Ovary (tissue), 3 donors: ENCODE results near the gene LRRC14B.

Experiments used
- POLR2A ChIP-seq: fragments of 450-650 bp; IDR thresholded peaks from one replicate; pipeline ENCODE4 v1.6.1; 2017; ENCODE audit warnings: antibody characterized with exemption, mild to moderate bottlenecking, moderate library complexity
- TF ChIP-seq, protein P1 (sequence below), 3 donors: fragments of 450-650 bp in 2 of 3; fragments of 200-600 bp in 1 of 3; IDR thresholded peaks; one replicate each; pipeline versions ENCODE4 v1.5.1 to v1.8.0; 2016 to 2022; ENCODE audit warnings: antibody characterized with exemption in 3 of 3, mild to moderate bottlenecking in 1 of 3
- donor health status: DM: no; HTN: no; CAD: no.

DNA sequence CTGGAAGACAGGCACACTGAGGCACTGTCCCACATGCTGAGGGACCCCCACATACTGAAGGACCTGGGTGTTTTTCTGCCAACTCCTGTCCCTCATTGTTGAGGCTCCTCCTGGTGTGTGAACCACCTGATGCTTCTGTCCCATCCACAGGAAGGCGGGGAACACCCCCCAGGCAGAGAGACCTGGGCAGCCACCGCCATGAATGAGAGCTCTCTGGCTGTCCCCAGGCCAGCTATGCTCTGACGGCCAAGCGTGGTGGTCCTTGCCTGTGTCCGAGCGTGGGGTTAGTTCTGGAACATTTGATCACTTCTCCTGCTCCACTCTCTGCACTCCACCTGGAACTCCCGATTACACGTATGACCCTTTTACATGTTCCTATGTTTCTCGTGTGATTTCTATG, 11.9 kb upstream of the LRRC14B start:
- no peak for TF ChIP-seq POLR2A
- TF ChIP-seq, protein P1, sequence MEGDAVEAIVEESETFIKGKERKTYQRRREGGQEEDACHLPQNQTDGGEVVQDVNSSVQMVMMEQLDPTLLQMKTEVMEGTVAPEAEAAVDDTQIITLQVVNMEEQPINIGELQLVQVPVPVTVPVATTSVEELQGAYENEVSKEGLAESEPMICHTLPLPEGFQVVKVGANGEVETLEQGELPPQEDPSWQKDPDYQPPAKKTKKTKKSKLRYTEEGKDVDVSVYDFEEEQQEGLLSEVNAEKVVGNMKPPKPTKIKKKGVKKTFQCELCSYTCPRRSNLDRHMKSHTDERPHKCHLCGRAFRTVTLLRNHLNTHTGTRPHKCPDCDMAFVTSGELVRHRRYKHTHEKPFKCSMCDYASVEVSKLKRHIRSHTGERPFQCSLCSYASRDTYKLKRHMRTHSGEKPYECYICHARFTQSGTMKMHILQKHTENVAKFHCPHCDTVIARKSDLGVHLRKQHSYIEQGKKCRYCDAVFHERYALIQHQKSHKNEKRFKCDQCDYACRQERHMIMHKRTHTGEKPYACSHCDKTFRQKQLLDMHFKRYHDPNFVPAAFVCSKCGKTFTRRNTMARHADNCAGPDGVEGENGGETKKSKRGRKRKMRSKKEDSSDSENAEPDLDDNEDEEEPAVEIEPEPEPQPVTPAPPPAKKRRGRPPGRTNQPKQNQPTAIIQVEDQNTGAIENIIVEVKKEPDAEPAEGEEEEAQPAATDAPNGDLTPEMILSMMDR (IDR thresholded peaks at IDR 0.05) = no peak
